Limb (tissue), 2 donors: ENCODE results near the gene ROR1.

Experiments used
- DNase-seq, 2 donors: peaks; one replicate each; pipeline ENCODE4 v3.0.0-alpha.2; 2016; ENCODE audit errors: extremely low spot score in 2 of 2

ROR1 gene

DNA sequence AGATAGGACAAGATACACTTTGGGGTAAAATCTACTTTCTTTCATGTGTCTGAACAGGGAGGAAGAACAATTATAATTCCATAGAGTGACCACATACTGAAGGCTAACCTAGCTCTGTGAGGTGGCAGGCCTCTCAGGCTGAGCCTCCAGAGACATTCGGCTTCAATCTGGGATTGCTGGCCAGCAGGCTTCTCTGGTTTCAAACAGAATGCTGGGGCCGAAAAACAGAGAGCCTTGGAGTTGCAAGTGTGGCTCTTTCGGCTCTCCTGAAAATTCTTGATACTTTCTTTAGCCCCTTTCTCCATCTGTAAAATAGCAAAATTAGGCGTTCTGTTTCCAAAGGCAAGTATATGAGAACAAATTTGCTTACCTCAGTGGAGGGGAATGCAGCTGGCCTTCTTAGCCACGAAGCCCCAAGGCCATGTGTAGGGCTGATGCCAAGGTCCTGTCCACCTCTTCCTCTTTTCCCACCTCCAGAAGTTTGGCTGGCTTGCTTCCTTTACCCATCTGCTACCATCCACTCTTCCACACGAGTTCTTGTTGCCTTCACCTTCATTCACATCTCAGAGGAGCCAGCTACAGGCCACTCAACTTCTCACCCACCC, 399.6 kb downstream of the ROR1 start:
- DNase-seq, result no peak

DNA sequence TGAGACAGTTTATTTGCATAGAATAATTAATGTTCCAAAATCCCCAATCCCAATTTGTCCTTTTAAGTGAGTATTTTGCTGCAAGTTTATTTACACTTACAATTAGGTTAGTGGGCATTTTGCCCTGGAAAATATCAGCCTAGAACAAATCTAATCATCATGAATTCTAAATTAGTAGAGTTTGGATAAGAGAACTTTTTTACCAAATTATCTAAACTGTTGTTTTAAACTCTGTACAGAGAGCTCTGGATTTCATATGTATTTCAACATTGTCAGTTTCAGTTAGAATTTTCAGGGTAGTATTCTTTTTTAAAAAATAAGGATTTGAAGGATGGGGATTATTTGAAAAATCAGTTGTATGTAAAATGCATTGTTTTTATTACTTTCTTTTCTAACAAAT, 401.8 kb downstream of the ROR1 start:
- DNase-seq, result no peak

DNA sequence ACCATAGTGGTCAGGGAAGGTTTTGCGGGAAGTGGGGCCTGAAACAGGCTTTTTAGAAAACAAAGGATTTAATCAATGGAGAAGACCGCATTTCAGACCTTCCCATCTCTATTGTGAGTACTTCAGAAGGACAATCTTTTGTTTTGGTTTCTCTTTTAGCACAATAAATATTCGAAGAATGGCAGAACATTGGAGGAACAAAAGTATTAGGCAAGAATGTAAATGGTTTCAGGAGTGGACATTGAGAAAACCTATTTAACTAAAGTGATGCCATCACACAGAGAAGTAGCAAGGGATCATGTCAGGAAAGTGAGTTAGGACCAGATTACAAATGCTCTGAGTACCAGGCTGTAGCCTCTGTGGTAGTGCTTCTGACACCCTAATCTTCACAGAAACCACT, 402.8 kb downstream of the ROR1 start:
- DNase-seq, result no peak

DNA sequence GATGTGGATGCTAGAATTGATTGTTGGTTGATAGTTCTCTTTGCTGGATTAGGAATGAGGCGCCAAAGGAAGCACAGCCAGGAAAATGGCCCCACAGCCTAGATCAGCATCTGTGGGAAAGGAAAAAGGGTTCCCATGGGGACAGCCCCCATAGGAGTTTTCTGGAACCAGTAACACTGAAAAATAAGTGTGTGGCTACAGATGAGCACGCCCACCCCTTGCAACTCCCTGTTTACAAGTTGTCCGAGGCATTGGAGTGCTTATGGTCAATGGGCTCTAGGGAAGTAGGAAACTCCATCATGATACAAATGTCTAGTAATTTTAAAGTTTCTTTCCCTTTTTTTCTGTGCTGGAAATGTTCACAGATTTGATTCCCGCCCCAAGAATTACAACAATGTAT, 405.8 kb downstream of the ROR1 start:
- DNase-seq, result no peak

DNA sequence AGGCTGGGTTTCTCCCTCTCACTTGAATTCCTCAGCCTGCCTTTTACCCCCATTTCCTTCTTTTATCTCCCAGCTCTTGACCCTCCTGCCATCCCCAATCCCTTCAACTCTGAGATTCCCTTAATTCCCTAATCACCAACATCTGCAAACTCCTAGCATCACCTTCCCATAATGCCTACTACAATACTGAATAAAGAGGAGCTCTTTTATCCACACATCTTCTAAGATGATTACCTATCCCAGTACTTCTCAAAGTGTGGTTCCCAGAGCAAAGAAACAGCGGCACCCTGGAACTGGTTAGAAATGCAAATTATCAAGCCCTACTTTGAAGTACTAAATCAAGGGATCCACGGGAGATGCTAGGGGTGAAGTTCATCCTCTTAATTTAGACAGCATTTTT, 408.4 kb downstream of the ROR1 start:
- no peak for DNase-seq

DNA sequence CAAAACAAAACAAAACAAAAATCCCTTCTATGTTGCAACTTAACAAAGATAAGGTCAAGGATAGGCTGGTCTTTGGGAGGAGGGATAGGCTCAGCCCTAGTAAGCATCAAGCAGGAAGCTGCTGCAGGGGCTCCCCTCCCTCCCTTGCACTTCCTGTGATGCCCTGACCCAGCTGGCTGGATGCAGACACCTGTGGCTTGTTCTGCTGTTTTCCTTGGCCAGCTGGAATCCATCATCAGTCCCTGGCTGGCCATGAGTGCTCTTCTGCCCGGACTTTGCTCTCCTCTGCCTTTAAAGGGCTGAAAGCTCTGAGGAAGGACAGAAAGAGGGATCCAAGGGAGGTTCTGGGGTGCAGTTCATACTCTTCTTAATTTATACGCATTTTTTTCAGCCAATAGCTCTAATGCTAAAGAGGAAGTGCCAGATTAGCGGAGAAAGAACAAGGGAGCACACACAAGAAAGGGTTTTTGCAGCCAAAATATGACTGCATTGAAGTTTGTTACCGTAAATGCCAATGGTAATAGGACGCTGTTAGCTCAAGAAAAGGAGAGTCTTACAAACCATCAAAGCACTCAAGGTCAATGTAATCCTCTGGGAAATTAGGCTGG, 409.7 kb downstream of the ROR1 start:
- no peak for DNase-seq

DNA sequence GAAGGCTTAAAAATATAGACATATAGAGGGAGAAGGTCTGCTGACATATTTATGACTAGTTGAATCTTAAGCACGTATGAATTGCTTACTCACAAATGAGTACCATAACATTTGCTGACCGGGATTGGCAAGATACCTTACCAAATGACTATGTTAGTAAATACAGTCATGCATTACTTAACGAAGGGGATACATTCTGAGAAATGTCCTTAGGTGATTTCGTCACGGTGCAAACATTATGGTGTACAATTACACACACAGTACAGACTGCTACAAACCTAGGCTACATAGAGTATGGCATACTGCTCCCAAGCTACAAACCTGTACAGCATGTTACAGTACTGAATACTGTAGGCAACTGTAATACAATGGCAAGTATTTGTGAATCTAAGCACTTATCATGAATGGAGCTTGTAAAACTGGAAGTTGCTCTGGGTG, 410.2 kb downstream of the ROR1 start:
- DNase-seq, result no peak

DNA sequence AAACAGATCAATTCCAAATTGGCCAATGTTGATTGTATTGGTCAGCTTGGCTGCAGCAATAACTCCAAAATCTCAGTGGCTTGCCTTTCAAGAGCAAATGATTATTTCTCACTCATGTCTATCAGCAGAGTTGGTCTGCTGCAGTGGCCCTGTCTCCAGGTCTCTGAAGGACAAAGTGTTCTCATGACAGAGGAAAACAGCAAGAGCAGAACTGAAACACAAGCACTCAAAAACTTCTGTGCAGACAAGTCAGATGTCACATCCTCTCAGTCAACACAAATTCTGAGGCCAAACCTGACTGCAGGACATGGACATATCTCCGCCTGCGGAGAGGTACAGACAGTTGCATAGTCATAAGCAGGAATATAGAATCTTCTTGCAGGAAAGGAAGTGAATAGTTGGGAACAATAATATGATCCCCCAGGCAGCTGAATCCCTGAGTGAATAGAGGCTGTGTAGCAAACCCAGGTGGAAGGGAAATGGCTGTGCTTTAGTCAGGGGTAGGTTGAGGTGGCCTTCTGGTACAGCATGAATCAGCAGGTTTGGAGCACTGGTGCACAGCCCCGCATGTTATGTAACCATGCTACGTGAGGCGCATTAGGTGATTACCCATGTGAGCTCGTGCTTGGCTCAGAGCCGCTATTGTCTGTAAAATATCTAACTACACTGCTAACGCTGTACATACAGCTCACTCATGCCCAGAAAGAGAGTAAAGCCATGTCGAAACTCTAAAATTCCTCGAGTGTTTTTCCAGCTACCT, 412.5 kb downstream of the ROR1 start:
- no peak for DNase-seq

DNA sequence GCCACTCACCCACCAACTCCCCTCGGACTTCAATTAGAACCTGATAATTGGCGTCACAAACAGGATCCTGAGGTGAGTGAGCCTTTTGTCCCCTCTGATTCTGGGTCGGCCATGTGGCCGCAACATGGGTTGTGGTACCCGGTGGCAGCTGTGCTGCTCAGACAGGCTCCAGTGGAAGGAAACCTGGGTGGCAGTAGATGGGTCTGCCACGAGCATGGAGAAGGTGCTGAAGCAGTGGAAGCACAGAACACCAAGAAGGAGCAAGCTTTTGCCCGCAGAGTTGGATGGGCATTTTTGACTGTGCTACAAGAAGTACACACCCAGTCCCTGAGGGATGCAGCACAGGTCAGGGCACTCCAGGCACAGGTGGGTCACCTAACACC, 413.1 kb downstream of the ROR1 start:
- DNase-seq, result no peak

DNA sequence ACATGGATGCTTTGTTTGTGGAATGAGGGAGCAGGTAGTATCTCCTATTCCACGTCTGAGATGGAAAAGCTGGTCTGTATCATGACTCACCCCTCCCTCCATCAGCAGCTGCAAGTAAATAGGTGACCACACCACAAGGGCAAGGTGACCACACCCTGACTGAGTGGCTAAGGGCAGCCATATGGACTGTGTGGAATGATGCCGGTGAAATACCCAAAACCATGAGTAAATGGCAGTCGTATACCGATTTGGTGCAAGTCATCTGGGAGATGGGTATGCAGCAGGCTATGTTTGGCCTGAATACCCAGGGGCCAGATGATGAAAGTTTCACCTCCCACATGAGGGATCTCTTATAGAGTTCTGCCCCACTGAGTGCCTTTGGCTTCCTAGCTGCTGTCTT, 413.8 kb downstream of the ROR1 start:
- no peak for DNase-seq

DNA sequence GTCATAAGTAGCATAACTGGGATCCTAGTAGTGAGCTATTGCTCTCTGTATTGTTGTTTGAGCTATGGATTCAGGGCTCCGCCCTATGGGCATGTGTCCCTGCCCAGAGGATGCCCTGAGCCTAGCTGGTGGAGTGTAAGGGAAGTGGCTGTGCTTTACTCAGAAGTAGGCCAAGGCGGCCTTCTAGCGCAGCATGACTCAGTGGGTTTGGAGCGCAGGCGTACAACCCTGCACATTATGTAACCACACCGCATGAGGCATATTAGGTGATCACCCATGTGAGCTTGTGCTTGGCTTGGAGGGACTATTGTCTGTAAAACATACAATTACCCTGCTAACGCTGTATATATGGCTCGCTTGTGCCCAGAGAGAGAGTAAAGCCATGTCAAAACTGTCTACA, 418.5 kb downstream of the ROR1 start:
- DNase-seq, result no peak

DNA sequence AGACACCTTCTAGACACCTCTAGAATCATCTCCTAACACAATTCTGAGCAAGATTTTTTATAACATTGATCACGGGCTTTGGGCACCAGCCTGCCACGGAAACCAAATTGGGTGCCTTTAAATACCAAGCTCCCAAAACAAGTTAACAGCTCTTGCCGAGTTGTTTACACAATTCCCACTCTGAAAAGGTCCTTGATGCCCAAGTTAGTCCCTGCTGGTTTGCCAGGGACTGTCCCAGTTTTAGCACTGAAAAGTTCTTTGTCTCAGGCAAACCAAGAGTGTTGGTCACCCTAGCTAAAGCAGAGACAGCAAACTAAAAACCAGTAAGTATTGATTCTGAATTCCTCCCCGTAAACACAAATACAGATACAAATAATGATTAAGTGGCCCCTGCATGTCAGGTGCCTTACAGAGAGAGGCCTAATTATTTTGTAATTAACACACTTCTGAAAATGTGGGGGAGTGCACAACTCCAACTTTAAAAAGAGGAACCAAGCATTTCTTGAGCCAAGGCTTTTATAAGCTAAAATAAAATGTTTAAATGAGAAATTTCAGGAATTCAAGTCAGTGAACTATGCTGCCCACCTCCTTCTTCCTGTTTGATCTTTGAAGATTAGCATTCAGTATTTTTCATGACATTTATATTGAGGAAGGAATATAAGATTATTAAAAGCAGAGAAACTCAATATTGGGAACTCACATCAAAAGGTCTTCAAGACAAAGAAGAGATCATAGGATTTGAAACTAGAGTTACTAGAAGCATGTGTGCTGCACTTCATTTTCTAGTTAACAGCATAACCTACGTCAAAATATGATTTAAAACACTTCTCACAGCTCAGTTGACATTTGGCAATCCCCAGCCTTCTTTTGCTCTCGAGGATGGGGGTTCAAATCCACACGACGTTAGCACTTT, 420.6 kb downstream of the ROR1 start:
- no peak for DNase-seq

DNA sequence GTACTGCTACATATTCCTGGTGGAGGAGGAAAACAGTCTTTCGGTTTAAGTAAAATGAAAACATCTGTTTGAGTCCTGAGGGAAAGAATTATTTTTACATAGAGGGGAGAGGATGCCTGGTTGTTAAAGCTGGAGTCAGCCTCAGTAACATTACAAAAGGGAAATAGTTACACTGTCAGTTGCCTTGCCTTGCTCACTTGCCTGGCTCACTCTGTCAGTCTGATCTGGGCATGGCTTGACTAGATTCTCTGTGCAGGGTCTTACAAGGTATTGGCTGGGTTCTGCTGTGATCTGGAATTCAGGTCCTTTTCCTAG, 421.2 kb downstream of the ROR1 start:
- DNase-seq, result peak in 1 of 2 donors; percentile 58

DNA sequence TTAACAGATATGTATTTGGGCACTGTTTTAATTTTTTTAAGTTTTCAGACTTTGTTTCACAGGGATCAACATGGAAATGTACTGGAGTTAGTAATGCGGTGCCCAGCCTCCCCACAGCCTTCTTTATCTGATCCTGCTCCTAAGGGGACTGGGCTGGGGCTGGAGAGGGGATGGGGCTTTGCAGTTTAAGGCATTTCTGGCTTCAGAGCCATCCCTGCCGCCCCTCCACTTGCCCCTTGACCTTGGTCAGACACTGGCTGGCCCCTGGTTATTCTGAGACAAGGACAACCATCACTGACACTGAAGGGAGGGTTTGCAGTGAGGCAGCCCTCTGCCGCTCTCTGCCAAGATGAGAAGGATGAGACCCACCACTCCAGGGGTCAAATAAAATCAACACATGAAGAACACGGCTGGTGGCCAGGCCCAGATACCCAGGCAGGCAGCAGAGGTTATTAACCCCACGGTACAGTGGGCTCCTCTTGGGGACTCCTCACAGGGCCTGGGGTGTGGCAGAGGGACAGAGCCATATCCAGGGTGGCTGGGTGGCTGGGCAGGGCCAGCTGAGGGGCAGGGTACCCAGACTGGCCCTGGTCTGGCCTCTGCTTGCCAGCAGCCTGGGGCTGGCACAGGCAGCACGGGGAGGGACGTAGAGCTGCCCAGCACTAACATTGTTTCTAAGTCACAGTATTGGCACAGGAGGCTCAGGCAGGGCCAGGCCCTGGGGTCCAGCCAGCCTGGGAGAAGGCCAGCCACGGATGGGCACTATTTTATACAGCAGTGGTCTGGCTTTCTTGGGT, 422.5 kb downstream of the ROR1 start:
- DNase-seq, result no peak

DNA sequence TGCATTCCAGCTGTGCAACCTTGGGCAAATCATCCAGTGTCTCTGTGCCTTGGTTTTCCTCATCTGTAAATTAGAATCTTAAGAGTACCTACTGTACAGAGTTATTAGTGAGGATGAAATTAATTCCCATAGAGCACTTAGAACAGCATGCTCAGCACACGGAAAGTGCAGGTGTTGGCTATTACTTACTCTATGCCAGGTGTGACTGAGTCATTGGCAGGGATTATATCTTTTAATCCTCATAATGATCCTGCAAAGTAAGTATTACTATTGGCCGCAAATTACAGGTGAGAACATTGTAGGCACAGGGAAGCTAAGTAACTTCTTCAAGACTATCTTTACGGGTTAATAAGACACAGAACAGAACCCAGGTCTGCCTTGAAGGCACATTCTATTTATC, 423.3 kb downstream of the ROR1 start:
- no peak for DNase-seq

DNA sequence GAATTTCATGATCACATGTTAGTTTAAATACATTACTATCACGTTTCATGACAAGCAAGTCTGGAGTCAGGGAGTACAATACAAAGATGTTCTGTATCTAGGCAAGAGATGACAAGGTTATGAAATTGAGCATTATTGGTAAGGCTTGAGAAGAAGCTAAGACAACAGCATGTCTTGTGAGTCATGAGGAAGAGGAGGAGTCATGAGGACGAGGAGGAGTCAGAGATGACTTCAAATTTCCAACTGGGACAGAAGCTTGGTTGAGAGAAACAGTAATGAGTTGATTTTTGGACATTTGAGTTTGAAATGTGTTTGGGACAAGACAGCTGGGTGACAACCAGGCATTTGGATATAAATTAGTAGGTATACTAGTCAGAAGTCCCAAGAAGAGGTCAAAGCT, 425.3 kb downstream of the ROR1 start:
- DNase-seq, result no peak

DNA sequence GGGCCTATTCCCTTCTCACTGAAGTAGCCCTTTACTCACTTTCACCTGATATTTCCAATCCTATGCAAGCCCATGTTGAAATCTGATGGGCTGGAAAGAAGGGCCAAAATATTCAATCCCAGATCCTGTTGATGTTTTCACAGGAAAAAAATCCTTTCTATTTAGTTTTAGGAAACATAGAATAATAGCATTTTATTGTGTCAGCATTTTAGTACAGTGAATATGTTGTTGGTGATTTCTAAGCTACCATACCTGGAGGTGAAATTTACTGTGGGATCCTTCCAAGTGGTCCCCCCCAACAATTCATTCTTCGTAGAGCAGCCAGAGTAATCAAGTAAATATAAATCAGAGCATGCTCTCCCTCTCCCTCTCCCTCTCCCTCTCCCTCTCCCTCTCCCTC, 426.2 kb downstream of the ROR1 start:
- DNase-seq, result no peak

DNA sequence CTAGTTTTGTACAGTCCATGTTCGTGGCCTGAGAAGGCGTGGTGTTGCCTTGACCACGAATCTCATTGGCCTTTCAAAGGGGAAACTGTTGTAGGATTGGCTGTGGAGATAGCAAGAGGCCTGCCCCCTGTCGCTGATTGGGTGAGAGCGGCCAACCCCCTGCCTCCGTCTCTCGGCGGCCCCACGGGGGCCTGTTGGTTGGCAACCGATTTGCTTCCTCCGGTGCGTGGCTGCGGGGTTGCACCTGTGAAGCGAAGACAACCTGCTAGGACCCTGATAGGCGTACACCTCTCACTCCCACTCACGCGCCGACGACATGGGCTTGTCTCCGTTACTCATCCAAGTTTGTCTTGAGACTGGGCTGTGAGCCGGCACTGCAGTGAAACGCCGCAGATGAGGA, 429.6 kb downstream of the ROR1 start, which contains the start of gene UBE2U:
TSS of gene UBE2U (plus strand) at position 204 of the 400 bp plus-strand sequence. CDS start 428 bp downstream, outside the sequence.
- DNase-seq, result no peak

DNA sequence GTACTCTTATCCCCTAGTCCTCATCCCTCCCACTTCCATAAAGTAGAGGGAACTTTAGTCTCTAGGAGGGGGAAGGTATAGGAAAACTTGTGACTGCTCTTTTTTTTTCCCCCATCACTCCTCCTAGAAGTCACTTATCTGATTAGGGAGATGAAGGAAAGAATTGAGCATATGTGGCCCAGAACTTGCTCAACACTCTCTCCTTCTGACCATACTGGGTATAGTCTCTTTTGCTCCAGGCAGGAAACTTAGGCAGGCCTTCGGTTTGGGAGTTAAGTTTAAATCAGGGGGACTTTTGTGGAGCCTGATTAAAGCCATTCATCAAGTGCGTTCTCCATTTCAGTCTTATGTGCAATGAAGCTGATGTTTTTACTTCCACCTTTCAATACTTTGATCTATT, 435.4 kb downstream of the ROR1 start:
- DNase-seq, result no peak

DNA sequence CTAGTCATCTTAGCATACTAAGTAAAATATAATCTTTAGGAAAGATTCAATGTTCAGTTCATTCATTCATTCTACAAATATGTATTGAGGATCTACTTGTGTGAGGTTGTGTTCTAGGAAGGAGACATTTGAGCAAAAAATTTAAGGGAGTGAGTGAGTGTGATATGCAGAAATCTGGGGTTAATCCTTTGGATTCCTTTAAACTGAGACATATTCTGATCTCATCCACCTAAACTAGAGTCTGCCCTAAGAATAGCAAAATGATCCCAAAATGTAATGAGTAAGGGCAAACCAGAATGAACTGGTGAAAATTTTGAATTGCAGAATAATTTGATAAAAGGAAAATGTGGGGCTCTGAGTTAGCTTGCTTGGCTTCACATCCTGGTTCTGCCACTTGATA, 438.2 kb downstream of the ROR1 start:
- DNase-seq, result no peak

DNA sequence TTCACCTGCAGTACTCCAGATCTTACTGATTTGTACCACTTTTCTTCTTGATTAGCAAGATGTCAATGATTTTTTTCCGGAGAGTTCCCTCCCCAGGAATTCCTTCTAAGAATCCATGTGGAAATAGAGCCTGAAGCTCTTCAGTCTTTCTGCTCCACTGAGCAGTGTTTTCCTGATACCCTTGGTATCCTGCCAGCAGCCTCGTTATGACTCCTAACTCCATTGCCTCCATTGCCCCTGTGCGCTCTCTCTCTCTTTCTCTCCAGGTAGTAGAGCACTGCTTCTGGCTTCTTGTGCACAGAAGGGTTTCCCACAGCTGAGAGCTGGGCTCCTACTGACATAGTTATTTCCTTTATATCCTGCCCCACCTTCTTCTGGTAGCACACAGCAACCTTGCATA, 441.8 kb downstream of the ROR1 start:
- no peak for DNase-seq
